Ishikawa (cell line): ENCODE data around the gene ATF6.

ENCODE experiments used
- CEBPB ChIP-seq: IDR thresholded peaks from 2 replicates; pipeline ENCODE4 v1.6.1; 2012
- EP300 ChIP-seq: IDR thresholded peaks from 2 replicates; pipeline ENCODE4 v1.6.1; 2012; ENCODE audit warnings: borderline replicate concordance
- FOXM1 ChIP-seq: IDR thresholded peaks from 2 replicates; pipeline ENCODE4 v1.6.1; 2012; ENCODE audit warnings: low read depth, borderline replicate concordance
- RAD21 ChIP-seq: IDR thresholded peaks from 2 replicates; pipeline ENCODE4 v1.6.1; 2012; ENCODE audit warnings: low read depth
- TAF1 ChIP-seq: IDR thresholded peaks from 2 replicates; pipeline ENCODE4 v1.6.1; 2012; ENCODE audit warnings: low read depth, mild to moderate bottlenecking
- YY1 ChIP-seq: IDR thresholded peaks from 2 replicates; pipeline ENCODE4 v1.6.1; 2012; ENCODE audit warnings: low read depth
- ZBTB7A ChIP-seq: IDR thresholded peaks from 2 replicates; pipeline ENCODE4 v1.6.1; 2012; ENCODE audit warnings: low read depth
- TF ChIP-seq, protein P1 (sequence below): IDR thresholded peaks from 2 replicates; pipeline ENCODE4 v1.6.1; 2012

GRCh38 chr1:161945306-161946060 lies 179.4 kb downstream of the ATF6 start:
- TF ChIP-seq TAF1 (no peak), ZBTB7A (no peak), YY1 (no peak), CEBPB (no peak), RAD21 (no peak), FOXM1 (no peak), EP300 (no peak)
- TF ChIP-seq, protein P1, sequence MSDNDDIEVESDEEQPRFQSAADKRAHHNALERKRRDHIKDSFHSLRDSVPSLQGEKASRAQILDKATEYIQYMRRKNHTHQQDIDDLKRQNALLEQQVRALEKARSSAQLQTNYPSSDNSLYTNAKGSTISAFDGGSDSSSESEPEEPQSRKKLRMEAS = no peak
